Lung (tissue), 12 donors: ENCODE results near the gene TLR7. TPM values are rescaled to one million over a fixed set of nuclear protein-coding genes. Genes with fewer than 3 reads are reported as not detected.

Experiments used
- ATAC-seq: fragments of 200-7000 bp; cut with Tn5 transposase; one replicate; pipeline ENCODE4 v1.9.1; 2020; ENCODE audit warnings: moderate number of reproducible peaks; ENCODE audit not compliant: insufficient read depth, low FRiP score
- DNase-seq, 3 donors: peaks; one replicate each; pipeline ENCODE4 v3.0.0-alpha.2; 2013 to 2017
- H3K27ac ChIP-seq, 2 donors: one replicate each; pipeline ENCODE4 v1.5.1; 2013; ENCODE audit warnings: mild to moderate bottlenecking in 2 of 2, moderate library complexity in 2 of 2, control low read depth in 1 of 2, inconsistent platforms in 1 of 2, low read depth in 1 of 2, low read length in 1 of 2
- H3K27me3 ChIP-seq, 3 donors: one replicate each; pipeline ENCODE4 v1.5.1; 2013; ENCODE audit warnings: low read length in 2 of 3; ENCODE audit not compliant: control insufficient read depth in 3 of 3, insufficient read depth in 3 of 3
- H3K36me3 ChIP-seq, 4 donors: one replicate each; pipeline ENCODE4 v1.5.1; 2013; ENCODE audit warnings: low read length in 4 of 4, mild to moderate bottlenecking in 1 of 4, moderate library complexity in 1 of 4; ENCODE audit not compliant: control insufficient read depth in 4 of 4, insufficient read depth in 4 of 4
- H3K4me1 ChIP-seq, 5 donors: one replicate each; pipeline ENCODE4 v1.5.1; 2013; ENCODE audit warnings: low read length in 5 of 5, mild to moderate bottlenecking in 2 of 5, moderate library complexity in 1 of 5; ENCODE audit not compliant: control insufficient read depth in 5 of 5, insufficient read depth in 5 of 5
- H3K4me3 ChIP-seq: one replicate; pipeline ENCODE4 v1.5.1; 2013; ENCODE audit warnings: mild to moderate bottlenecking, control low read depth, moderate library complexity
- H3K9ac ChIP-seq, 2 donors: one replicate each; pipeline ENCODE4 v1.5.1; 2013; ENCODE audit warnings: low read length in 2 of 2, control low read depth in 1 of 2; ENCODE audit not compliant: insufficient read depth in 1 of 2
- H3K9me3 ChIP-seq, 4 donors: one replicate each; pipeline ENCODE4 v1.5.1; 2013; ENCODE audit warnings: low read length in 3 of 4, mild to moderate bottlenecking in 1 of 4, moderate library complexity in 1 of 4; ENCODE audit not compliant: control insufficient read depth in 4 of 4, insufficient read depth in 3 of 4
- CTCF ChIP-seq: IDR thresholded peaks from 2 replicates; pipeline ENCODE4 v1.5.1; 2012; ENCODE audit warnings: mild to moderate bottlenecking; ENCODE audit errors: control extremely low read depth, extremely low read depth
- WGBS, 2 donors: extraction: QIAGEN DNeasy Blood & Tissue Kit; methylation state at CpG; one replicate each; pipeline ENCODE4 v1.1.7; 2013; 5-methylcytosine and 5-hydroxymethylcytosine counted together
- polyA plus RNA-seq, 2 donors: library from polyadenylated mRNA; stranded (reverse); fragments of 200-250 nt; gene quantifications; one replicate each; pipeline ENCODE4 v1.2.1, GENCODE V29; 2013
- total RNA-seq, 2 donors: library from RNA; depleted of rRNA in 1 of 2; stranded (reverse); fragments of >200 nt in 1 of 2; gene quantifications; one replicate each; pipeline ENCODE4 v1.2.1, GENCODE V29; 2014 to 2021
- donor health status: control.
- donor health status: control.
- donor health status: Bipolar disorder and iron deficiency.
- donor health status: healthy.
- donor health status: DM: yes; HTN: yes; CAD: no.

TLR7 gene
- total and polyA plus RNA-seq, 4 donors: 0.26 to 3.5 (median 0.80) TPM

GRCh38 chrX:12929701-12930100 is 62.8 kb downstream of the TLR7 start:
- Histone ChIP-seq H3K4me1 (no peaks in the 10 kb centered on the region), H3K27ac (no peak overlapping the region), H3K36me3 (no peaks in the 10 kb centered on the region), H3K27me3 (peaks cover 0 to 9% (median 0%) of the 10 kb centered on the region in 3 donors), H3K4me3 (no peak overlapping the region), H3K9me3 (no peaks in the 10 kb centered on the region), H3K9ac (no peak overlapping the region)
- WGBS, 2 donors: 78 to 87% methylated on average over 4 of the region's 4 CpGs
- DNase-seq: no peak
- TF ChIP-seq CTCF: no peak
- no peak for ATAC-seq

DNA sequence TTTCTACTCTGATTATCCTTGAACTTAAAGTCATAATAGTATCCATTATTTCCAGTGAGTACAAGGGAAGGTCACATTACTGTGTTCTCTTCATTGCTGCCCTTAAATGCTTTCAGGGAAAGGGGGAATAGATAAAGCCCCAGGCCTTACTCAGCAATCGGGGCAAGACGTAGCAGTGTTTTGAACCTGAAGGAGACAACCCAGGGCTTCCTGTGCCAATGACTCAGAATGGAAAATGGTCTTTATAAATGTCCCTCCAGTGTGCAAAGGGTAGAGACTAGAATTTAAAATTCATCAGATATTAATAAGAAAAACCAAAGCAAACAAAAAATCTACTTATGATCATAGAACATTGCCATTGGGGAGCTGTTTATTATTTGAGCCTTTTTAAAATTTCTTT is 63.3 kb downstream of the TLR7 start:
- H3K27ac ChIP-seq: no peak overlapping the region
- no peak for DNase-seq
- no peak for TF ChIP-seq CTCF
- no peak overlapping the region for H3K4me3 ChIP-seq
- H3K4me1 ChIP-seq: no peaks in the 10 kb centered on the region
- no peaks in the 10 kb centered on the region for H3K36me3 ChIP-seq
- no peak for ATAC-seq
- WGBS, 2 donors: 87 to 90% methylated on average over 2 of the region's 2 CpGs
- peaks cover 0 to 9% (median 3%) of the 10 kb centered on the region in 3 donors for H3K27me3 ChIP-seq
- no peak overlapping the region for H3K9ac ChIP-seq
- H3K9me3 ChIP-seq: no peaks in the 10 kb centered on the region

DNA sequence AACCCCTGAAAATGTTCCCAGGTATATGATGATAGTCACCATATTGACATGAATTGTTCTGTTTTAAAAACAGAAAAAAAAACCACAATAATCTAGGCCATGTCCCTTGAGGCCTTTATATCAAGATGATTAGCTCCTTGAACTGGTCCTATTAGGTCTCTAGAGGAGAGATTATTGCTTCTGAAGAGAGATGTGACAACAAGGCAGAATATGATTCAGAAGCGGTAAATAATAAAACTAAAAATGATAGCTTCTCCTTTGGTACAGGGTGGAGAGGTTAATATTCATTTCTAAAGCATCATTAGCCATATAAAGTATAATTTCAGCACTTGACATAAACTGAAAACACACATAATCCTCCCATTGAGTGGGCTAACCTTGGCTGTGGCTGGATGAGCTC is 65.4 kb downstream of the TLR7 start:
- Histone ChIP-seq H3K9me3 (no peaks in the 10 kb centered on the region), H3K4me1 (no peaks in the 10 kb centered on the region), H3K27ac (no peak overlapping the region), H3K9ac (no peak overlapping the region), H3K36me3 (no peaks in the 10 kb centered on the region), H3K4me3 (no peak overlapping the region), H3K27me3 (peaks cover 0 to 9% (median 4%) of the 10 kb centered on the region in 3 donors)
- no peak for DNase-seq
- no peak for ATAC-seq
- no peak for TF ChIP-seq CTCF
- WGBS, 2 donors: 92 to 100% methylated on average over 1 of the region's 1 CpG

DNA sequence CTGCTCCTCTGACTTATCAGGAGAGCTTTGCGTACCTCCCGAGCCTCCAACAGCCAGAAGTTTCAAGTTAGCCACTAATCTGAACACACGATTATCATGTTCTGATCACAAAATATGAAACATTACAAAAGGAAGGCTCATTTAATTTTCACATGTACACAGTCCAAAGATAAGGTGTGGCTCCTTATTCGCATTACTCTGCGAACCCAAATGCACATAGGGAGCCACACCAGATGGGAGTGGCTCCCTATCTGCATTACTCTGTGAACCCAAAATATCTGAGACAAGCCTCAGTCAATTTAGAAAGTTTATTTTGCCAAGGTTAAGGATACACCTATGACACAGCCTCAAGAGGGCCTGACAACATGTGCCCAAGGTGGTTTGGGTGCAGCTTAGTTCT is 68.0 kb downstream of the TLR7 start:
- H3K4me3 ChIP-seq: no peak overlapping the region
- ATAC-seq (no peak), DNase-seq (no peak)
- no peak overlapping the region for H3K9ac ChIP-seq
- H3K4me1 ChIP-seq: no peaks in the 10 kb centered on the region
- no peaks in the 10 kb centered on the region for H3K36me3 ChIP-seq
- TF ChIP-seq CTCF: no peak
- no peaks in the 10 kb centered on the region for H3K9me3 ChIP-seq
- 90 to 92% methylated on average over 5 of the region's 5 CpGs for WGBS, 2 donors
- H3K27ac ChIP-seq: no peak overlapping the region
- H3K27me3 ChIP-seq: peaks cover 0 to 4% (median 4%) of the 10 kb centered on the region in 3 donors
